SK-N-SH (cell line): ENCODE data around the gene HUNK. TPM values are rescaled to one million over a fixed set of nuclear protein-coding genes. Genes with fewer than 3 reads are reported as not detected.

ENCODE experiments used
- CTCF ChIA-PET: fragments of 300-600, 350-600 bp; formaldehyde crosslinking; extraction: SDS; loops from one replicate; lab custom pipeline; 2021; lab: Yijun Ruan, JAX
- POLR2A ChIA-PET: fragments of 350-600 bp; sonication (Branson Sonifier 250); formaldehyde crosslinking; extraction: SDS; loops from one replicate; lab custom pipeline; 2020; ENCODE audit warnings: antibody characterized with exemption, inconsistent platforms; lab: Yijun Ruan, JAX
- DNase-seq: peaks from one replicate; pipeline ENCODE4 v3.0.0; 2012
- H2AFZ ChIP-seq: fragments of 200-600 bp; sonication (generic); 2 replicates; pipeline ENCODE4 v1.8.1; 2016; ENCODE audit warnings: antibody characterized with exemption, mild to moderate bottlenecking, low read depth
- H3F3A ChIP-seq: fragments of 200-600 bp; sonication (generic); replicated peaks from 2 replicates; pipeline ENCODE3; 2016; ENCODE audit warnings: antibody characterized with exemption, mild to moderate bottlenecking; ENCODE audit not compliant: insufficient read depth
- H3K27ac ChIP-seq, 2 experiments: fragments of 200-500 bp in 1 of 2; fragments of 200-600 bp in 1 of 2; sonication (Bioruptor generic) in 1 of 2; sonication (generic), shearing (Covaris generic) in 1 of 2; 2 replicates each; pipeline versions ENCODE4 v1.5.1 to v1.6.1; 2014 to 2016; ENCODE audit warnings: low read depth in 2 of 2, inconsistent platforms in 1 of 2, low read length in 1 of 2, mild to moderate bottlenecking in 1 of 2, mixed read lengths in 1 of 2
- H3K27me3 ChIP-seq: fragments of 200-600 bp; sonication (generic), shearing (Covaris generic); 2 replicates; pipeline ENCODE4 v1.6.1; 2016; ENCODE audit warnings: mixed run types; ENCODE audit not compliant: insufficient read depth
- H3K36me3 ChIP-seq, 2 experiments: fragments of 200-500 bp in 1 of 2; fragments of 200-600 bp in 1 of 2; sonication (Bioruptor generic) in 1 of 2; sonication (generic) in 1 of 2; replicated peaks in 1 of 2; 2 replicates each; pipeline versions ENCODE3 to v1.5.1; 2014 to 2016; ENCODE audit warnings: low read length in 1 of 2, mild to moderate bottlenecking in 1 of 2; ENCODE audit not compliant: insufficient read depth in 2 of 2, control insufficient read depth in 1 of 2
- H3K4me1 ChIP-seq, 2 experiments: fragments of 200-500 bp in 1 of 2; fragments of 200-600 bp in 1 of 2; sonication (Bioruptor generic) in 1 of 2; sonication (generic), shearing (Covaris generic) in 1 of 2; 2 replicates each; pipeline versions ENCODE4 v1.5.1 to v1.6.1; 2014 to 2016; ENCODE audit warnings: low read depth in 1 of 2, low read length in 1 of 2, mixed run types in 1 of 2; ENCODE audit not compliant: insufficient read depth in 2 of 2, control insufficient read depth in 1 of 2
- H3K4me2 ChIP-seq: fragments of 200-600 bp; sonication (generic), shearing (Covaris generic); 2 replicates; pipeline ENCODE4 v1.6.1; 2017; ENCODE audit warnings: mixed run types
- H3K4me3 ChIP-seq, 2 experiments: fragments of 200-500 bp in 1 of 2; fragments of 200-600 bp in 1 of 2; sonication (Bioruptor generic) in 1 of 2; sonication (generic), shearing (Covaris generic) in 1 of 2; 2 replicates each; pipeline versions ENCODE4 v1.5.1 to v1.8.1; 2014 to 2016; ENCODE audit warnings: low read depth in 2 of 2, inconsistent platforms in 1 of 2, low read length in 1 of 2, mild to moderate bottlenecking in 1 of 2, mixed read lengths in 1 of 2, moderate library complexity in 1 of 2
- H3K79me2 ChIP-seq: fragments of 200-600 bp; sonication (generic); 2 replicates; pipeline ENCODE4 v1.8.1; 2017; ENCODE audit warnings: mild to moderate bottlenecking; ENCODE audit not compliant: insufficient read depth
- H3K9ac ChIP-seq: fragments of 200-600 bp; sonication (generic); 2 replicates; pipeline ENCODE4 v1.6.1; 2017; ENCODE audit warnings: mixed run types
- H3K9me2 ChIP-seq: fragments of 200-600 bp; sonication (generic); 2 replicates; pipeline ENCODE4 v1.6.1; 2017; ENCODE audit warnings: mixed run types
- H3K9me3 ChIP-seq: fragments of 200-600 bp; sonication (generic); 2 replicates; pipeline ENCODE4 v1.6.1; 2017; ENCODE audit warnings: mixed run types, mild to moderate bottlenecking, moderate library complexity
- H4K20me1 ChIP-seq: fragments of 200-600 bp; sonication (generic); 2 replicates; pipeline ENCODE4 v1.6.1; 2017; ENCODE audit warnings: mild to moderate bottlenecking, mixed run types; ENCODE audit not compliant: insufficient read depth
- CHD2 ChIP-seq: fragments of 150-350 bp; IDR thresholded peaks from 2 replicates; pipeline ENCODE4 v1.6.1; 2018; ENCODE audit warnings: low read length; ENCODE audit not compliant: partially characterized antibody
- CTCF ChIP-seq: fragments of 200-600 bp; sonication (generic); IDR thresholded peaks from 2 replicates; pipeline ENCODE4 v1.6.1; 2017; ENCODE audit warnings: antibody characterized with exemption, mild to moderate bottlenecking, moderate library complexity
- ELF1 ChIP-seq: IDR thresholded peaks from 2 replicates; pipeline ENCODE4 v1.4.0; 2012
- EP300 ChIP-seq, 2 experiments: IDR thresholded peaks; 2 replicates each; pipeline versions ENCODE4 v1.4.0 to v1.6.1; 2012; ENCODE audit warnings: borderline replicate concordance in 1 of 2, low read depth in 1 of 2, low read length in 1 of 2
- EZH2phosphoT487 ChIP-seq: fragments of 200-600 bp; sonication (generic); IDR thresholded peaks from 2 replicates; pipeline ENCODE4 v1.6.1; 2017; ENCODE audit warnings: low read depth, mixed run types, mild to moderate bottlenecking, antibody characterized with exemption, moderate library complexity, borderline replicate concordance
- FOXM1 ChIP-seq: IDR thresholded peaks from 2 replicates; pipeline ENCODE4 v1.4.0; 2012; ENCODE audit warnings: low read depth, mild to moderate bottlenecking
- GATA2 ChIP-seq: sonication (generic); formaldehyde crosslinking; IDR thresholded peaks from 2 replicates; pipeline ENCODE4 v1.5.0; 2020; ENCODE audit warnings: mild to moderate bottlenecking, missing genetic modification reagents
- IRF3 ChIP-seq: fragments of 150-350 bp; IDR thresholded peaks from 2 replicates; pipeline ENCODE4 v1.6.1; 2016; ENCODE audit warnings: mild to moderate bottlenecking, low read depth, low read length
- JUND ChIP-seq: IDR thresholded peaks from 2 replicates; pipeline ENCODE4 v1.4.0; 2012
- MEF2A ChIP-seq: IDR thresholded peaks from 2 replicates; pipeline ENCODE4 v1.4.0; 2012; ENCODE audit warnings: low read depth, borderline replicate concordance
- NFIC ChIP-seq: IDR thresholded peaks from 2 replicates; pipeline ENCODE4 v1.4.0; 2012; ENCODE audit warnings: borderline replicate concordance
- RAD21 ChIP-seq: IDR thresholded peaks from 2 replicates; pipeline ENCODE4 v1.6.1; 2012; ENCODE audit warnings: mild to moderate bottlenecking, low read length
- RCOR1 ChIP-seq: fragments of 150-350 bp; IDR thresholded peaks from 2 replicates; pipeline ENCODE4 v1.6.1; 2017; ENCODE audit warnings: antibody characterized with exemption, low read length
- RFX5 ChIP-seq: IDR thresholded peaks from 2 replicates; pipeline ENCODE4 v1.6.1; 2012; ENCODE audit warnings: mild to moderate bottlenecking, improper control_type of control experiment, low read length
- SMC3 ChIP-seq: IDR thresholded peaks from 2 replicates; pipeline ENCODE4 v1.6.1; 2012; ENCODE audit warnings: low read depth, low read length, improper control_type of control experiment
- TEAD4 ChIP-seq: IDR thresholded peaks from 2 replicates; pipeline ENCODE4 v1.4.0; 2012; ENCODE audit warnings: mild to moderate bottlenecking, borderline replicate concordance; ENCODE audit not compliant: insufficient read depth
- YY1 ChIP-seq: IDR thresholded peaks from 2 replicates; pipeline ENCODE4 v1.4.0; 2012; ENCODE audit warnings: low read depth, mild to moderate bottlenecking
- WGBS: methylation state at CpG from one replicate; pipeline ENCODE4 v1.1.6; 2017; ENCODE audit warnings: low lambda C conversion rate; 5-methylcytosine and 5-hydroxymethylcytosine counted together
- polyA plus RNA-seq, 3 experiments: library from polyadenylated mRNA; depleted of rRNA; stranded (reverse); fragments of >200 nt; gene quantifications; 2 replicates each; pipeline ENCODE4 v1.2.3, GENCODE V29; 2012
- TF ChIP-seq, protein P1 (sequence below): fragments of 150-350 bp; IDR thresholded peaks from 2 replicates; pipeline ENCODE4 v1.6.1; 2017; ENCODE audit warnings: antibody characterized with exemption, low read length, low read depth, borderline replicate concordance
- TF ChIP-seq, protein P2 (sequence below): IDR thresholded peaks from 2 replicates; pipeline ENCODE4; 2012
- TF ChIP-seq, protein P3 (sequence below): IDR thresholded peaks from 2 replicates; pipeline ENCODE4 v1.4.0; 2012; ENCODE audit warnings: low read depth, borderline replicate concordance

The HUNK gene
- polyA plus RNA-seq, 1 of the 3 experiments (the other 2 are of a cell fraction), result 0.31 TPM

GRCh38 chr21:31894457-31894856 lies 21.6 kb downstream of the HUNK start:
- H4K20me1 ChIP-seq, result no peaks in the 10 kb centered on the region
- TF ChIP-seq EP300 (IDR thresholded peaks at IDR 0.05; ENCODE audit: borderline replicate concordance in 1 of 2, low read depth in 1 of 2, low read length in 1 of 2) (peak in 1 of 2 experiments; percentile 41; a peak in 1 of 4 replicates), RCOR1 (no peak), RFX5 (peak; percentile 92)
- ChIA-PET CTCF (interaction anchor here (1.2 to 3.2 kb wide), 4 partner anchors 12 to 364 kb away, joined by 4 to 13 read pairs (median 6); partner anchors contain the start of gene HUNK), POLR2A (no interaction called here)
- peak; percentile 44 for DNase-seq
- peak overlapping the region in 1 of 2 experiments; percentile 82; a peak in 2 of 4 replicates for H3K27ac ChIP-seq
- no peaks in the 10 kb centered on the region for H3K9me3 ChIP-seq
- WGBS, result 64% methylated on average over 1 of the region's 2 CpGs
- H3K9ac ChIP-seq, result no peak overlapping the region
- H3K4me3 ChIP-seq, result no peak overlapping the region
- H3K4me2 ChIP-seq, result no peak overlapping the region
- no peaks in the 10 kb centered on the region for H3K79me2 ChIP-seq
- H3K36me3 ChIP-seq, result no peaks in the 10 kb centered on the region
- no peak overlapping the region for H2AFZ ChIP-seq
- H3K4me1 ChIP-seq, result peaks cover 0 to 15% of the 10 kb centered on the region in 2 experiments; a peak in 2 of 4 replicates
- H3K9me2 ChIP-seq, result no peaks in the 10 kb centered on the region
- no peaks in the 10 kb centered on the region for H3F3A ChIP-seq
- H3K27me3 ChIP-seq, result no peaks in the 10 kb centered on the region

DNA sequence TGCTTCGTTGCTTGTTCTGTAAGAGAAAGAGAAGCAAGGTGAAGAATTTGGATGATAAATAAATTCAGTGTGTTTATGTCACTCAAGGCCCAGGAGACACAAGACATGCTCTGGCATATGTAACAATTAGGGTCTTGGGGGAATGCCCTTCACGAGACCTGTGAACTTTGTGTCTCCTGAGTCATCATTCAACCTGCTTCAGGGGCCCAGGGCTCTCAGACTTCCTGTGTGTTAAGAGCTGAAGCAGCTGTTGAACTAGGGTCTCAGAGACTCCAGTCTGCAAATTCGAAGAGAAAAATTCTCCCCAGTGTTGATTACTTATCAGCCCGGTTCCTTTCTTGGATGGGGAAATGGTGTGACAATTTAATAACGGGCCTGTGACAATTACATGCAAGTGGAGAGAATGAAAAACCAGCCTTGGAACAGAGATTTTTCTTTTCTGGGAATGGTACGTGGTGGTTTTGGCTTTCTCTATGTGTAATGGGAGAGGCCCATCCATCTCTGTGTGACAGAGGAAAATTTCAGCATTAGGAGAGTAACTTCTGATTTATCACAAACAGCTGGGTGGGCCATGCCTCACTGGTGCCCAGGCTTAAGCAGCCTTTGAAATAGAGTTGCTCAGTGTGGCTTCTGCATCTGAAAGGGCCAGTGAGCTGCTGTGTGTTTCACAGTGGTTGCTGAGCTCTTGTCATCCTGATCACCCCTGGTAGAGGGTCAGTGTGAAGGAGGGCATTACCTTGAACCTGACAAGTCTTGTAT lies 22.4 kb downstream of the HUNK start:
- no peaks in the 10 kb centered on the region for H3K36me3 ChIP-seq
- H3K27me3 ChIP-seq, result no peaks in the 10 kb centered on the region
- 58% methylated on average over 6 of the region's 6 CpGs for WGBS
- ChIA-PET CTCF (interaction anchor here (1.2 to 1.4 kb wide), 3 partner anchors 13 to 363 kb away, joined by 4 to 7 read pairs (median 5); partner anchors contain the start of gene HUNK), POLR2A (no interaction called here)
- no peaks in the 10 kb centered on the region for H3F3A ChIP-seq
- peak overlapping the region in 1 of 2 experiments; percentile 82; a peak in 2 of 4 replicates for H3K27ac ChIP-seq
- no peaks in the 10 kb centered on the region for H3K79me2 ChIP-seq
- no peak overlapping the region for H3K4me3 ChIP-seq
- H3K9ac ChIP-seq, result no peak overlapping the region
- H3K9me3 ChIP-seq, result no peaks in the 10 kb centered on the region
- H4K20me1 ChIP-seq, result no peaks in the 10 kb centered on the region
- H3K4me2 ChIP-seq, result no peak overlapping the region
- H3K4me1 ChIP-seq, result peaks cover 0 to 15% of the 10 kb centered on the region in 2 experiments; a peak in 2 of 4 replicates
- H2AFZ ChIP-seq, result no peak overlapping the region
- TF ChIP-seq FOXM1, result no peak
- TF ChIP-seq RAD21, result no peak
- no peak for TF ChIP-seq RFX5
- TF ChIP-seq, protein P1, sequence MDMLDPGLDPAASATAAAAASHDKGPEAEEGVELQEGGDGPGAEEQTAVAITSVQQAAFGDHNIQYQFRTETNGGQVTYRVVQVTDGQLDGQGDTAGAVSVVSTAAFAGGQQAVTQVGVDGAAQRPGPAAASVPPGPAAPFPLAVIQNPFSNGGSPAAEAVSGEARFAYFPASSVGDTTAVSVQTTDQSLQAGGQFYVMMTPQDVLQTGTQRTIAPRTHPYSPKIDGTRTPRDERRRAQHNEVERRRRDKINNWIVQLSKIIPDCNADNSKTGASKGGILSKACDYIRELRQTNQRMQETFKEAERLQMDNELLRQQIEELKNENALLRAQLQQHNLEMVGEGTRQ, result no peak
- no peak for TF ChIP-seq TEAD4
- no peak for TF ChIP-seq JUND
- no peak for TF ChIP-seq GATA2
- TF ChIP-seq YY1, result no peak
- TF ChIP-seq CTCF, result no peak
- no peak for TF ChIP-seq RCOR1
- no peak for TF ChIP-seq MEF2A
- no peak for TF ChIP-seq SMC3
- TF ChIP-seq EZH2phosphoT487, result no peak
- TF ChIP-seq, protein P2, sequence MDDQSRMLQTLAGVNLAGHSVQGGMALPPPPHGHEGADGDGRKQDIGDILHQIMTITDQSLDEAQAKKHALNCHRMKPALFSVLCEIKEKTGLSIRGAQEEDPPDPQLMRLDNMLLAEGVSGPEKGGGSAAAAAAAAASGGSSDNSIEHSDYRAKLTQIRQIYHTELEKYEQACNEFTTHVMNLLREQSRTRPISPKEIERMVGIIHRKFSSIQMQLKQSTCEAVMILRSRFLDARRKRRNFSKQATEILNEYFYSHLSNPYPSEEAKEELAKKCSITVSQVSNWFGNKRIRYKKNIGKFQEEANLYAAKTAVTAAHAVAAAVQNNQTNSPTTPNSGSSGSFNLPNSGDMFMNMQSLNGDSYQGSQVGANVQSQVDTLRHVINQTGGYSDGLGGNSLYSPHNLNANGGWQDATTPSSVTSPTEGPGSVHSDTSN, result no peak
- TF ChIP-seq CHD2, result no peak
- no peak for TF ChIP-seq IRF3
- TF ChIP-seq, protein P3, sequence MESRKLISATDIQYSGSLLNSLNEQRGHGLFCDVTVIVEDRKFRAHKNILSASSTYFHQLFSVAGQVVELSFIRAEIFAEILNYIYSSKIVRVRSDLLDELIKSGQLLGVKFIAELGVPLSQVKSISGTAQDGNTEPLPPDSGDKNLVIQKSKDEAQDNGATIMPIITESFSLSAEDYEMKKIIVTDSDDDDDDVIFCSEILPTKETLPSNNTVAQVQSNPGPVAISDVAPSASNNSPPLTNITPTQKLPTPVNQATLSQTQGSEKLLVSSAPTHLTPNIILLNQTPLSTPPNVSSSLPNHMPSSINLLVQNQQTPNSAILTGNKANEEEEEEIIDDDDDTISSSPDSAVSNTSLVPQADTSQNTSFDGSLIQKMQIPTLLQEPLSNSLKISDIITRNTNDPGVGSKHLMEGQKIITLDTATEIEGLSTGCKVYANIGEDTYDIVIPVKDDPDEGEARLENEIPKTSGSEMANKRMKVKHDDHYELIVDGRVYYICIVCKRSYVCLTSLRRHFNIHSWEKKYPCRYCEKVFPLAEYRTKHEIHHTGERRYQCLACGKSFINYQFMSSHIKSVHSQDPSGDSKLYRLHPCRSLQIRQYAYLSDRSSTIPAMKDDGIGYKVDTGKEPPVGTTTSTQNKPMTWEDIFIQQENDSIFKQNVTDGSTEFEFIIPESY, result no peak
- no peak for TF ChIP-seq NFIC
- TF ChIP-seq ELF1, result no peak
- H3K9me2 ChIP-seq, result no peaks in the 10 kb centered on the region
- no peak for DNase-seq
